Liver (tissue), 3 donors: Measurements from ENCODE around the gene ADH1C.

Experiments used
- ATF3 ChIP-seq: IDR thresholded peaks from 2 replicates; pipeline ENCODE4 v1.6.1; 2016; ENCODE audit warnings: antibody characterized with exemption
- CTCF ChIP-seq: fragments of 150-350 bp; IDR thresholded peaks from 2 replicates; pipeline ENCODE4 v1.5.1; 2017; ENCODE audit warnings: improper control_type of control experiment, low read depth, low read length; ENCODE audit not compliant: missing input control
- donor health status: healthy.
- donor health status: healthy.

GRCh38 chr4:99329876-99330275 lies 22.7 kb downstream of the ADH1C start:
- TF ChIP-seq CTCF (no peak), ATF3 (no peak)
